H1 (cell line): ENCODE measurements around the gene LYAR. TPM values are rescaled to one million over a fixed set of nuclear protein-coding genes. Genes with fewer than 3 reads are reported as not detected.

Source experiments
- BCL11A ChIP-seq, 2 experiments: IDR thresholded peaks; one replicate each; pipeline ENCODE4 v1.6.1; 2011; ENCODE audit warnings: low read depth in 2 of 2, low read length in 2 of 2, mild to moderate bottlenecking in 2 of 2
- CHD2 ChIP-seq: IDR thresholded peaks from 2 replicates; pipeline ENCODE4 v1.6.1; 2012; ENCODE audit warnings: low read length, improper control_type of control experiment
- EP300 ChIP-seq, 2 experiments: IDR thresholded peaks; 1 replicate in 1 of 2; 2 replicates in 1 of 2; pipeline ENCODE4 v1.6.1; 2011 to 2012; ENCODE audit warnings: low read depth in 2 of 2, low read length in 2 of 2, mild to moderate bottlenecking in 2 of 2, borderline replicate concordance in 1 of 2, inconsistent platforms in 1 of 2, moderate library complexity in 1 of 2
- KDM5A ChIP-seq: fragments of 200-600 bp; IDR thresholded peaks from 2 replicates; pipeline ENCODE4 v1.7.1; 2012; ENCODE audit warnings: mild to moderate bottlenecking, low read length, inconsistent platforms, mixed read lengths
- PHF8 ChIP-seq: fragments of 200-600 bp; sonication (generic); conservative IDR thresholded peaks from 2 replicates; pipeline ENCODE4 v1.7.1; 2012; ENCODE audit warnings: low read depth, mild to moderate bottlenecking, inconsistent platforms, low read length, moderate library complexity
- POLR2AphosphoS5 ChIP-seq: IDR thresholded peaks from 2 replicates; pipeline ENCODE4 v1.6.1; 2011; ENCODE audit warnings: low read depth, low read length
- polyA plus RNA-seq, 7 experiments: library from polyadenylated mRNA; depleted of rRNA in 3 of 7; stranded (reverse) in 5 of 7; unstranded in 2 of 7; fragments of >200 nt in 5 of 7; fragments of 200-250 nt in 2 of 7; gene quantifications; 1 replicate in 5 of 7; 2 replicates in 1 of 7; 4 replicates in 1 of 7; pipeline versions ENCODE4 v1.2.1 to v1.2.3, GENCODE V29; 2011 to 2013; ENCODE audit warnings: missing spikeins in 2 of 7, mixed read lengths in 2 of 7
- total RNA-seq: library from RNA; stranded (reverse); fragmentation: NEBNext Ultra II Directional; extraction: Animal tissue kit (Norgen Biotek cat#: 25700); gene quantifications from 2 replicates; pipeline ENCODE4 v1.2.1, GENCODE V29; 2021
- TF ChIP-seq, protein P1 (sequence below): IDR thresholded peaks from 2 replicates; pipeline ENCODE4 v1.6.1; 2011; ENCODE audit warnings: low read length, improper control_type of control experiment

LYAR gene
- total and polyA plus RNA-seq, 2 of the 8 experiments (the other 6 are each of a cell fraction or from before 2014, with no cell fraction given): 6.5 to 46.9 TPM

DNA sequence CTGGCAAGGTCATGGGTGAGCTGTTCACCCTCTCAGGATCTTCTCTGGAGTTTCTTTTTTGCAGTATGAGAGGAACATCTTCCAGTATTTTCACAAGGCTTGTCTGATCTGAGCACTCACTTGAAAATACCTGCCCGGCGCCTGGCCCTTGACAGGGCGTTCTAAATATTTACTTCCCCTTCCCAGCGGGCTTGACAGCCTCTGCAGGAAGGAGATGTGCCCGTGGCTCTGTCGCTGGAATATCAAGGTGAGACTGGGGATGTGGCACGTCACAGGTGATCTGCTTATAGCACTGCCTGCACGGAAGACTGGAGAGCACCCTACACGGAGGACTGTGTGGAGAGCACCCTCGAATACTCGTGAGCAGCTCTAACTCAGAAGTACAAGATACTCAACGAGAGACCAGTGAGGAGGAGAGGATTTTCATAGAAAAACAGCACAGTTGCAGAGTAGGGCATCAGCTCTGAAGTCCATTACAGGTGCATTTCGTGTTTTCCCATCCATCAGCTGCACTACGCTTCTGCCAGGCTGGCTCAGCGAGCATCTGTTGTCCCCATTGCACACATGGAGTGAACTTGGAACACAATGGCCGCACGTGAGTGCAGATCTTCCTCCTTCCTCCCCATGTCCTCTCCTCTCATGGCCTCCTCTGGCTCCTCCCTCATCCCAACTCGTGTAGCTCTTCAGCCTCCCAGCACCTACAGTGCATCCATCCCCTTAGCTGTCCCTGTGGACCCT is 32.2 kb upstream of the LYAR start (continued):
- TF ChIP-seq EP300 (IDR thresholded peaks at IDR 0.05; ENCODE audit: borderline replicate concordance in 1 of 2, low read depth in 2 of 2, low read length in 2 of 2) (no peak), PHF8 (no peak), BCL11A (IDR thresholded peaks at IDR 0.05; ENCODE audit: low read depth in 2 of 2, low read length in 2 of 2) (no peak), CHD2 (no peak), POLR2AphosphoS5 (no peak), KDM5A (no peak)
- TF ChIP-seq, protein P1, sequence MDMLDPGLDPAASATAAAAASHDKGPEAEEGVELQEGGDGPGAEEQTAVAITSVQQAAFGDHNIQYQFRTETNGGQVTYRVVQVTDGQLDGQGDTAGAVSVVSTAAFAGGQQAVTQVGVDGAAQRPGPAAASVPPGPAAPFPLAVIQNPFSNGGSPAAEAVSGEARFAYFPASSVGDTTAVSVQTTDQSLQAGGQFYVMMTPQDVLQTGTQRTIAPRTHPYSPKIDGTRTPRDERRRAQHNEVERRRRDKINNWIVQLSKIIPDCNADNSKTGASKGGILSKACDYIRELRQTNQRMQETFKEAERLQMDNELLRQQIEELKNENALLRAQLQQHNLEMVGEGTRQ: no peak
